ENCODE data around the gene CCDC188.
A peak's percentile ranks its signal among the peaks of the same experiment; 100 is the strongest.

CCDC188 gene

DNA sequence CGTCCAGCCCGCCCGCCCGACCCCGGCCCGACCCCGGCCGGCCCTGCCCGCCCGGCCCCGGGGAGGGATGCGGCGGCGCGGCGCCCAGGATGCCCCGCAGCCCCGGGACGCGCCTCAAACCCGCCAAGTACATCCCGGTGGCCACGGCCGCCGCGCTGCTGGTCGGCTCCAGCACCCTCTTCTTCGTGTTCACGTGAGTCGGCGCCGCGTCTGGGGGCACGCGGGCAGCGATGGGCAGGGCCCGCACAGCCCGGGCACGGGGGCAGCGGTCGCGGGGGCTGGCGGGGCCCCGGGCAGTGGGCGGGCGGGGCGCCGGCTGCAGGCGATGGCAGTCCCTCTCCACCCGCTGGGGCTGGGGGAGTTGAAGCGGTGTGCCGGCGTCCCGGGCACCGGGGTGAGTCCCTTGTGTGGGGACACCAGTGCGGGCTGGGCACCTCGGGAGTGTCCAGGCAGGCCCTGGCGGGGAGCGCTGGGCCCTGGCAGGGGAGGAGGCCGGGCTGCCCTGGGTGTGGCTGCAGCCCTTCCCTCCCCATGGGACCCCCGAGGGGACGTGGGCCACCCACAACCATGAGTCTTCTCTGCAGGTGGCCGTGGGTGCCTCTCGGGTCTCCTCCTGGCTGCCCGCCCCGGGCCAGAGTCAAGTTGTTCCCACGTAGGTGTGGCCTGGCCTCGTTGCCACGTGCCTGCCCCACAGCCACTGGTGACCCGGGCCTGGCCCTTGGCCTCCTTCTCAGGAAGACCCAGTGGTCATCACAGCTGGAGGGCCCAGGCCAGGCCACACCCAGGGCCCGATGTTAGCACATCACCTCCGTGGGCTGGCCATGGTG, 18.8 kb downstream of the CCDC188 start:
- peak; percentile 47 to 67 for DNase-seq

DNA sequence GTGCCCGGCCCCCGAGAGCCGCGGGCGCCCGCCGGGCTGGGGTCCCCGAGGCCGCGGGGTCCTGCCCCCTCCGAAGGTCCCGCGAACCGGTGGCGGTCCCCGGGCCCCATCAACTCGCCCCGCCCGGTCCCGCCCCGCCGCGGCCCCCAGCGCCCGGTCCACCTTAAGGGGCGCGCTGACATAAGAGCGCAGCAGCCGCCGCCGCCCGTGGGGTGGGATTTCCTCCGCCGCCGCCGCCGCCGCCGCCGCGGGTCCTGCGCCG, 19.3 kb downstream of the CCDC188 start, which contains the start of gene ZDHHC8:
Gene ZDHHC8 (plus strand): TSS at position 208 of the 262 bp plus-strand sequence. CDS start 144 bp downstream, outside the sequence.
- peak; percentile 8 to 31 for DNase-seq

- DNase-seq, result peak; percentile 68 to 80
These were observed 19.9 kb downstream of the CCDC188 start for GRCh38 chr22:20130731-20131596.

DNA sequence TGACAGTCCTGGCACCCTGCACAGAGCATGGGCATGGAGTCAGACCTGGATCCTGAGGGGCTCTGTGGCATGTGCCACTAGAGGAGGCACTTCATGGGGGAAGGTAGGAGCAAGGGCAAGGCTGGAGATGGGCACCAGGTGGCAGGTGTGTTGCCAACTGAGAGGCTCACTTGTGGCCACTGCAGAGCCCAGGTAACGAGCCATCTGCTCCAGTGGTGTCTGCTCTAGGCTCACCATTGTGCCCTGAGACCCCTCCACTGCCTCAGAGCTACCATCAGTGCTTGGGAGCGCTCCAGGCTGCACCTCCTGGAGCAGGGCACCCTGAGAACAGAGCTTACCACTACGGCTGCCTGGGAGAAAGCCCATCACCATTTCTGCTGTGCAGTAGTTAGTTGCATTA, 20.5 kb downstream of the CCDC188 start:
- no peak for DNase-seq

DNA sequence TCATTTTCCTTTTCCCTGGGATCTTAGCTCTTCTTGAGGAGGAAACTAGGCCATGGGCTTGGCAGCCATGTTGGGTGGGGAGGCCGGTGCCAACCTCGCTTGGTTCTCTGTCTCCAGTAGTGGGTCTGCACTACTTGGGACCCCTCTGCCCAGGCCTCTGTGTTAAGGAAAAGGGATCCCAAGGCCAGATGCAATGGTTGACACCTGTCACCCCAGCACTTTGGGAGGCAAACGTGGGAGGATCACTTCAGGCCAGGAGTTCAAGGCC, 21.2 kb downstream of the CCDC188 start:
- DNase-seq, result no peak

DNA sequence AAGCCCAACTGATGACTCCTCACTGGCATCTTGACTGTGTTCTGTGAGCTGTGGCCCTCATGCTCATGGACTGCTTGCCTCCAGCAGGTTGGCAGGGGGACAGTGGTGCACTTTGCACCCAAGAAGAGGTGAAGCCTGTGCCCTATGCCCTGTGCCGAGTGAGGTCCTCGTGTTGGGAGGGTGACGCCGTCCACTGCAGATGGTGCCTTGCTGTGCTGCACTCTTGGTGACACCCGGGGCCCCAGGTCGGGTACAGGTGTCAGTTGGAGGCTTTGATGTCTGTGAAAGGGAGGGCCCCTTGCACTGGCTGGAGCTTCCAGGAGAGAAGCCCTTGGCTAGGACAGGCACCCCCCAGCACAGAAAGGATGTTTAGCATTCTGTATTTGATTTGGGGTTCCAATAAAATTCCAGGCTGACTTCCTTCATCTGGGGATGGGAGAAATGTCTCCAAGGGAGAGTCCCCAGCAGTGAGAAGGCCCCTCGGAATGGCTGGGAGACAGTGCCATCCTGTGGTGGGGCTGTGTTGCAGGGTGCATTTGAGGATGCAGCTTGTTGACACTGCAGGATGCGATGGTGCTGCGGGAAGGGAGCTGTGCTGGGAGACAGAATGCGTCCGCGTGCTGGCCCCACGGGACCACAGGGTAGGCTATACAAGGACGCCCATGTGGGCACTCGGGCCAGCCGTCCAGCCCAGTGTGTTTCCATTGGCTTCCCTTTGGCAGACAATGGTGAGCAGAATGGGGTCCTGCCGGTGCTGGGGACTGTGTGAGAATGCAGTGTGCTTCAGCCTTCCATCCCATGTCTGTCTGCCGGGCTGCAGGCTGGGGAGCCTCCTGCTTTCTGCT, 21.7 kb downstream of the CCDC188 start:
- peak in 1 of 2 donors; percentile 28 for DNase-seq

DNA sequence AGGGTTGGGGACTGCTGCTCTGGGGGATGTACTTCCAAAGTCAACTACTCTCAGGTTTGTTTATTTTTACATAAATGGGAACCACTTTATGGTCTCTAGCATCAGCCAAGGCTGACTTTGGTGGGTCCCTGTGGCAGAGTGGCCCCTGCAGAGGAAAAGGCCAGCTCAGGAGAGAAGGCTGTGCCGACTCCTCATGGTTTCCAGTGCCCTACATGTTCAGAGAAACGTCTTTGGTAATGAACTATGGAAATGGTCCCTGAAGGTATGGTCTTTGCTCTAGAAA, 22.3 kb downstream of the CCDC188 start:
- no peak for DNase-seq

GRCh38 chr22:20127869-20128618, 22.8 kb downstream of the CCDC188 start:
- DNase-seq, result no peak

DNA sequence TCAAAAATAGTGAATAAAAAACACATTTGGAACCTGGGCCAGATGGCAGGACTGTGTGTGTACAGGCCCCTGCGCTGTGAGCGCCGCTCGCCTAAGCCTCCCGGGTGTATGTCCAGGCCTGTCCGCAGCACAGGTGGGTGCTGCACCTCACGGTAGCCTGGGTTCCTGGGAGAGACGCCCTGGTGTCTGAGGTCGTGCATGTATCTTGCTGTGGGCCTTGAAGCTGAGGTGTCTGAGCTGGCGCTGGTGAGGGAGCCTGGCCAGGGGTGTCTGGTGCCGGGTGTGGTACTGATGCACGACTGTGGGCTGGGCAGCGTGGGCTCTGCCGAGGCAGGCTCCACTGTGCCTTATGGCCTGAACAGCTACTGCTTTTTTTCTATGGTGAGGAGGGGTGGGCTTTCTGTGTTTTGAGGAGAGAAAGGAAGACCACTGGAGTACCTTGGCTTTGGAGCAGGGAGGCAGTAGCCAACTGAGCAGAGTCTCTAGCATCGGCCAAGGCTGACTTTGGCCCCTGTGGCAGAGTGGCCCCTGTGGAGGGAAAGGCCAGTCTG, 23.5 kb downstream of the CCDC188 start:
- DNase-seq, result no peak

GRCh38 chr22:20126284-20127029, 24.4 kb downstream of the CCDC188 start:
- DNase-seq, result no peak

DNA sequence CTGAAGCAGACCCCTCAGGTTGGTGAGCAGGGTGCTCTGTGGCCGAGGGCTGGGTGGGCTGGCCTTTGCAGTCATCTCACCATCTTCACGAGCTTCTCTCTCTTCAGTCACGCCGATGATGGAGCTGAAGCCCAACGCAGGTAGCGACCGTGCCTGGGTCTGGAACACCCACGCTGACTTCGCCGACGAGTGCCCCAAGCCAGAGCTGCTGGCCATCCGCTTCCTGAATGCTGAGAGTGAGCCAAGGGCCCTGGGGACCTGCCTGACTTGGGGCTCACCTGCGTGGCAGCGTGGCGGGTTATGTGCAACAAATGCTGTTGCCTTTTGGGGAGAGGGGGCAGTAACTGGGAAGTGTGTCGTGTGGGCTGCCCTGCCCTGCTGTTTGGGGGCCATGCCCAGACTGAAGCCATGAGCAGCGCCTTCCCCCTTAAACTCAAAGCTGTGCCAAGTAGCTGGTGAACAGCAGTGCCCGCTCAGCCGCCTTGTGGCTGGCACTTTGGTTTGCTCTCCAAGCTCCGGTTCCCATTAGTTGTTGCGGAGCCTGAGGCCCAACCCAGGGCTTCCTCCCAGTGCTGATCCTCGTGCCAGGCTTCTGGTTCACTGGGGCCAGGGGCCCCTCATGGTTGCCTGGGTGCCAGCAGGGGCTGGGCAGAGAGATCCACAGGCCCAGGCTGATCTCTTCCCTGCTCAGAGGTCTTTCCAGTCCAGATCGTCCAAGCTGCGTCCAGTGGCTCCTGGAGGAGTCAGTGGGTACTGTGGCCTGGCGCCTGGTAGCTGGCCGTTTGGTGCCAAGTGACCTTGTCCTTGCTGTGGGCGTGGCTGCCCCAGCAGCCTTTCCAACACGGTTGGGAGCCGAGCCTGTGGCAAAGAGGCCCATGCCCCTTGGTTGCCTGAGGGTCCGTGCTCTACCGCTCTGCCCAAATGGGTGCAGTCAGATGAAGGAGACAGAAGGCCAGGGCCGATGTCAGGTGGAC, 25.4 kb downstream of the CCDC188 start:
- DNase-seq, result no peak

DNA sequence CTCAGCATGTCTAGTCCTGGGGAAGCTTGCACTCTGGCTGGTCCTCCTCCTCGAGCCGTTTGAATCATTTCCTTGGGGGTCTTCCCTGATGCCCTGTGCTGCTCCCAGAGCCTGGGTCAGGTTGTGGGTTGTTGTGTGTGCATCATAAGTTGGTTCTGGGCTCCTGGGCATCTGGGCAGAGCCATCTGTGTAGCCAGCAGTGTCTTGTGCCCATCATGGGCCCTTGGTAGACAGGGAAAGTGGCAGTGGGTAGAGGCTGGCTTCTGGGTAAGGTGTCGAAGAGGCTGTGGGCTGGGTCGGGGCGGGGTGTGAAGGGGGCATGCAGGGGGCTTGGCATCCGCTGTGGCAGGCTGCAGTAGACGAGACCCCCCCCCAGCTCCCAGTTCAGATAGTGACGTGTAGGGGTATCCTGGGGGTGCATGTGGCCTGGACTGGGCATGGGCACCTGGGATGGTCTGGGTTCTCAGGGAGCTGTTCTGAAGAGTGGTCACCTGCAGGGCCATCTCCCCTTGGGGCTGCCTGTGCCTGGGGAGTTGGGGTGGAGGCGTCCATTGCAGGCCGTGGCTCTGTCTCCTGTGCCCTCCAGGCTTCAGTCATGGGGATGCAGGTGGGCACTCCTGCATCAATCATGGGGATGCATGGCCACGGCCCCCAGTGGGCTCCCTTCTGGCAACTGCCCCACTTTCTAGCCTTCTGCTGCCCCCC, 26.6 kb downstream of the CCDC188 start:
- DNase-seq, result no peak

GRCh38 chr22:20123366-20124082, 27.3 kb downstream of the CCDC188 start:
- DNase-seq, result no peak

DNA sequence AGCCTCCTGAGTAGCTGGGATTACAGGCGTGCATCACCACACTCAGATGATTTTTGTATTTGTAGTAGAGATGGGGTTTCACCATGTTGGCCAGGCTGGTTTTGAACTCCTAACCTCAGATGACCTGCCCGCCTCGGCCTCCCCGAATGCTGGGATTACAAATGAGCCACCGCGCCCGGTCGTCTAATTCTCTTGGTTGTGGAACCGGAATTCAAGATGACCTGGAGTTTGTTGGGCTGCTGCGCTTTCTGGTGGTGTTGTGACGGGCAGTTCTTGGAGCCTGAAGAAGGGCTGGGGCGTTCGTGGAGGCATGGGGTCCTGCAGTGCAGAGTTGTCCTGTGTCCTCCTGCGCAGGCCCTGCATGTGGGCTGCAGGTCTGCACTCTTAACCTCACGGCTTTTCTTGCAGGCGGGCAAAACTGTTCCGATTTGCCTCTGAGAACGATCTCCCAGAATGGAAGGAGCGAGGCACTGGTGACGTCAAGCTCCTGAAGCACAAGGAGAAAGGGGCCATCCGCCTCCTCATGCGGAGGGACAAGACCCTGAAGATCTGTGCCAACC, 28.9 kb downstream of the CCDC188 start:
- DNase-seq, result no peak

DNA sequence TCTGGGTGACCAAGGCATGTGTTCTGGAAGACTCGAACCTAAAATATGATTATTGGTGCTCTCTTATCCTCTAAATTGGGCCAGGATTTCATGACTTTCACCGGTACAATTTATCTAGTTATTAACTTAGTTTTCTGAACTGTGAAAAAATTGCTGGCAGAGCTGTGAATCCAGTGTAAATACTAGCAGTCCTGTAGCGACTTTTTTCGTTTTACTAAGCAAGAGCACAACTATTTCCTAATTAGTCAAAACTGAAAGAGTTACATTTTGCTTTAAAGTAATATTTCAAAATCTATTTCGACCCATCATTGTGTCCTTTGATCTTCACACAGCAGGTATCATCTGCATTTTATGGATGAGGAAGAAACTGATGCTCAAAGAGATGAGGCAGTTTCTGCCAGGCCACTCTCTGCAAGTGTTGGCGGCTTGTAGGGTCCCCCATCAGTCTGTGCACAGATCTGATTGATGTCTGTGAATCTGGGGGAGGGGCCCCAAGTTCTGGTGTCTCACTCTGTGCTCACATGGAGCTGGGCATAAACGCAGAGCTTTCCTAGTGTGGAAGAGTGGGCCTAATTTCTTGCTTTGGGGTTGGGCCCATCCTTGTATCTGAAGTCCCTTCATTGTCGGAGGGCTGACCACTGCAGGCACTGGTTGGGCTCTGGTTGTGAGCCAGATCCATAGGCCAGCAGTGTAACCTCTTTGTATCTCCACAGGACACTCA, 32.4 kb downstream of the CCDC188 start:
- no peak for DNase-seq

- peak; percentile 52 to 68 for DNase-seq
These were observed 33.1 kb downstream of the CCDC188 start for GRCh38 chr22:20117633-20118299.

- peak; percentile 98 to 99 for DNase-seq
These were observed 33.8 kb downstream of the CCDC188 start, which contains the start of gene TRMT2A for GRCh38 chr22:20116951-20117632. Gene TRMT2A (minus strand): TSS chr22:20117226. CDS start chr22:20116906, 320 bp downstream.
